NB4 (cell line): Measurements from ENCODE around the gene TSPYL6.

Experiments
- MYC ChIP-seq: IDR thresholded peaks from 2 replicates; pipeline ENCODE4 v1.6.1; 2011; ENCODE audit warnings: low read depth, low read length
- POLR2A ChIP-seq: IDR thresholded peaks from 2 replicates; pipeline ENCODE4 v1.6.1; 2011; ENCODE audit warnings: mild to moderate bottlenecking; ENCODE audit not compliant: insufficient read length; ENCODE audit errors: extremely low read depth
- TF ChIP-seq, protein P1 (sequence below): IDR thresholded peaks from one replicate; pipeline ENCODE4 v1.5.1; 2012; ENCODE audit warnings: low read depth, low read length

DNA sequence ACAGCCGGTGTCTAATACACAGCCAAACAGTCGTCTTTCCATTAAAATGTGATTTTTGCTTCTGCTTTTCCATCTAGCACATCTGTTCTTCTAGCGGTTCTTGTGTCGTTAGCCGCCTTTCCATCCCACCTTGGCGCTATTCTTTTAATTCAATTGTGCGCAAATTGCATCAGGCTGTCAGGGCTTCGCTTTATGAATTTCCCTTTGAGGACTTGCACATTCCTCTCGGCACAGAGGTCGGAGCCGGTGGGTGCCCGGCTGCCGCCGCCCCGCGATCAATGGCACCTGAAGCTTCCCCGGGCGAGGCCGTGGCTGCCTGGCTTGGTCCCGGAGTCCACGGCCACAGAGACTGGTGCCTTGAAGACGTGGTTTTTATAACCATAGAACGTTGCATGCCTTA, 33.9 kb upstream of the TSPYL6 start:
- TF ChIP-seq, protein P1, sequence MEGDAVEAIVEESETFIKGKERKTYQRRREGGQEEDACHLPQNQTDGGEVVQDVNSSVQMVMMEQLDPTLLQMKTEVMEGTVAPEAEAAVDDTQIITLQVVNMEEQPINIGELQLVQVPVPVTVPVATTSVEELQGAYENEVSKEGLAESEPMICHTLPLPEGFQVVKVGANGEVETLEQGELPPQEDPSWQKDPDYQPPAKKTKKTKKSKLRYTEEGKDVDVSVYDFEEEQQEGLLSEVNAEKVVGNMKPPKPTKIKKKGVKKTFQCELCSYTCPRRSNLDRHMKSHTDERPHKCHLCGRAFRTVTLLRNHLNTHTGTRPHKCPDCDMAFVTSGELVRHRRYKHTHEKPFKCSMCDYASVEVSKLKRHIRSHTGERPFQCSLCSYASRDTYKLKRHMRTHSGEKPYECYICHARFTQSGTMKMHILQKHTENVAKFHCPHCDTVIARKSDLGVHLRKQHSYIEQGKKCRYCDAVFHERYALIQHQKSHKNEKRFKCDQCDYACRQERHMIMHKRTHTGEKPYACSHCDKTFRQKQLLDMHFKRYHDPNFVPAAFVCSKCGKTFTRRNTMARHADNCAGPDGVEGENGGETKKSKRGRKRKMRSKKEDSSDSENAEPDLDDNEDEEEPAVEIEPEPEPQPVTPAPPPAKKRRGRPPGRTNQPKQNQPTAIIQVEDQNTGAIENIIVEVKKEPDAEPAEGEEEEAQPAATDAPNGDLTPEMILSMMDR = no peak
- TF ChIP-seq POLR2A (no peak), MYC (no peak)
